Retina (tissue), 1 donor: ENCODE results near the gene ZNF175.
A peak's percentile ranks its signal among the peaks of the same experiment; 100 is the strongest.

Experiments used
- DNase-seq: peaks from one replicate; pipeline ENCODE4 v3.0.0-alpha.2; 2016

The ZNF175 gene

DNA sequence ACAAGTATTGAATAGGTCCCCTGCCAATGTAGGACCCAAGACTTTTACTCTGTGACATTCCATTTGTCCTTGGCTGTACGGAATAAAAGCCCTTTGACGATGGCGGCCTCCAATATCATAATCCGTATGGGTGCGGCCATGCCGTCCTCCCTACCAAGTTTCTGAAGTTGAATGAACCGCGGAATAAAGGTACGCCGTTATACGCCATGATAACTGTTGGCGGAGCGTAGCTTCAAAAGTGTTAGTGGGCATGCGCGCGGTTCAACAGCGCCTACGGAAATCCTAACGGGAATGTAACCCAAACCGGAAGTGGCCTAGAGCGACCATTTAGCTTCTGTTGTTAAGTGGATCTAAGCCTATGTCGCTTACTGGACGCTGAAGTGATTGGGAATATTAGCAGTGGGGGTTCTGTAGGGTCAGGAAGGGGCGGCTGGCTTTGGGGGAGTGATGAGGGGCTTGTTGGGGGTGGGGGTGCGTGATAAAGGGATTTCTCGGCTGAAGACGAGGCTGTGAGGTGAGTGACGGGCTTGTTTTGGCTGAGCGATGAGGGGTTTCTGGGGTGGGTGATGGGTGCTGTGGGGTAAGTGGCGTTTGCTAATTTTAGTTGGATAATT, at the start of gene ZNF175:
Gene ZNF175, plus strand, starts transcription at position 322 of the 614 bp plus-strand sequence. CDS start 2,047 bp downstream, outside the sequence.
- peak; percentile 94 for DNase-seq

DNA sequence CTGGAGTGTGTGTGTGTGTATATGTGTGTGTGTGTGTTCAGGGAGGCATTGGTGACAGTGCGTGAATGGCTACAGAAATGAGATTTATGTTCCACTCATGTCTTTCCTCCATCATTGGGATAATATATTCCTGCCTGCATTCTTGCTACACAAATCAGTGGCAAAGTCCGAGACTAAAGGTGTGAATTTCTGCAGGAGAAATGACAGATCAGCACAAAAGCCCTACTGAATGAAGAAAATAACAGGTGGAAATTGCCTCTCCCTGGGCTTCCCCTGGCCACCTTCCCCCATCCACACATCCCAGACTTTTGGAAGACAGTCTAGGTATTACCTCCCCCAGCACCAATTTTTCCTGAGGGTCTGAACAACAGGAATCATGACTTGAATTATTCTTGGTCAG, 49.7 kb upstream of the ZNF175 start:
- no peak for DNase-seq

DNA sequence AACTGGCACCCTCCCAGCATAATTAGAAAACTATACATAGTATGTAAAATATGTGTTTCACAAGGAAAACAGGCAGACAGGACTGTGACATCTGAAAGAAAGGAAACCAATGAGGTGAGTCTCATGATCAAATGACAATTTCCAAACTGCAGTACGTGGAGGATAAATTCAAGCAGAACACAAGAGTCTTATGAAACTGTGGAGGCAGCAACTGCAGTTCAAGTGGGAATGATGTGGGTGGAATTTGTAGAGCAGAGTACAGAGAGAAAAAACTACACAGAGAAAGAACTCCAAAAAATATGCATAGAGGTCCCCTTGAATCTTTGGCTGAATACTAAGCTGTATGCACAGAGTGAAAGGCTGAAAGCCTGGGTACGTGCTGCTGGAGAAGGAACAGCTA, 49.3 kb upstream of the ZNF175 start:
- DNase-seq, result no peak

DNA sequence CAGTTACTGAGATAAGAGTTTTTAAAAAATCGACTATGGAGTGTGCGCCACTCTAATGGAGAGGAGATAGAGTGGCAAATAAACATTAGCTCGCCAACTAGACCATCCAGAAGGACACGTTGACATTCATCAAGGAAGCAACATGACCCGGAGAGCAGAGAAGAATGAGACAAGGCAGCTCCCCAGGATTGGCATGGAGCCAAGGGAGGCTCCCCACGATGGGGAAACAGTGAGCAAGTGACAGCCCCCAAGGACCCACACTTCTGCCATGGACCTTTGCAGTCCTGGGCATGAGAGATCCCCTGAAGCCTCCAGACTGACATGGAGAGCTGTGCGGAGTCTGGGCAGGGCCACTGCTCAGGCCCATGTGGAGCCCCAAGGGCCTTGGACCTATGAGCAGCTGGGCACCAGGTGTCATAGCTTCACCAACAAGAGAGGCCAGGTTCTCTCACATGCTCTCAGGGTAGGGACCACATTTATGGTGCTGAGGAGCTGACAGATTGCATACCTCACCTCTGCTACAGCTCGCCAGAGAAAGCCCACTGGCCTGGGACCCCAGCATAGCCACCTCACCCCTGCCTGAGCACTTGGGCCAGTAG, 46.3 kb upstream of the ZNF175 start:
- DNase-seq, result no peak

DNA sequence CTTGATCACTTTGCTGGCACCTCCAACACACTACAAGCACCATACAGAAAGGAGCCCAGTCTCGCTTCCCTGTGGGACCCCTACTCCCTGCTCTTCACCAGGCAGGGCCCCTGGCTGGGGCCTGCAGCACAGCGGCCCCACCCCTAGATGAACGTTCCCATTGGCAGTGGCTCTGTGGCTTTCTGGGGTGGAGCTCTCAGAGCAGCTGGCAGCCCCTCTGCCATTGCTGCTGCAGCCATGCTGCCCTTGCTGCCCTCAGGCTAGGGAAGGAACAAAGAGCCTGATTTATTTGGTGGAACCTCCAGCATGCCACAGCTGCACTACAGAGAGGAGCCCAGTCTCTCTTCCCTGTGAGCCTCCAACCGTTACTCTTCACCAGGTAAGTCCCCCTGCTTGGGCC, 45.4 kb upstream of the ZNF175 start:
- no peak for DNase-seq

DNA sequence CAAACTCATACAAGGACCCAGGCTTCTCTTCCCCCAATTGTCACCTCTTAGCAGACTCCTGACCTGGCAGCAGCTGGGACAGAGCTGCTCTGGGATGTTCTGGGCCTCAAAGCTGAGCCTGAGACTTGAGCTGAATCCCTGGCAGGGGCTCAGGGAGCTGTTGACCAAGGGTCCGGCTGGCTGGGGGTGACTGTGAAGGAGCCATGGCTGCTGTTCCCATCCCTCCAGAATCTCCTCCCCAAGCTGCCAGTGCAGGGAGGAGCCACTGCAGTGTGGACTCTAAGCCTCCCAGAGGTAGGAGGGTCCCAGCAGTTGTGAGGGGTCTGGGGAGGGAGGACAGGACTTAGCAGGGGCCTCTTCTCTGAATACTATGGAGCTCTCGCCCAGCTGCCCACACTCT, 41.8 kb upstream of the ZNF175 start:
- no peak for DNase-seq

DNA sequence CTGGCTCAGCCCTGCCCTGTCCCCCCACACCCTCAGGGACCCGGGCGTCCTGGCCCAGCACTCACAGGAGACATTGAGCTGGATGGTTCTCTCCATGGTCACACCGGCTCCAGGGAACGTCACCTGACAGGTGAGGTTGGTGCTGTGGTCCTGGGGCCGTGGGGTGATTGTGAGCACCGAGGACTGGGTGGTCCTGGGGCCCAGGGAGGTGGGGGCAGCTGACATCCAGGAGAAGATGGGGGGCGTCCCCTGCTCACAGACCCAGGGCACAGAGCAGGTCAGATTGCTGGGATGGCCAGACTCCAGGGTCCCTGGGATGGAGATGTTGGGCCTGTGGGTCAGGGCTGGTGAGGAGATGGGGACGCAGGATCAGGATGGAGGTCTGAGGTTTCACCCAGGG, 40.5 kb upstream of the ZNF175 start:
- no peak for DNase-seq

DNA sequence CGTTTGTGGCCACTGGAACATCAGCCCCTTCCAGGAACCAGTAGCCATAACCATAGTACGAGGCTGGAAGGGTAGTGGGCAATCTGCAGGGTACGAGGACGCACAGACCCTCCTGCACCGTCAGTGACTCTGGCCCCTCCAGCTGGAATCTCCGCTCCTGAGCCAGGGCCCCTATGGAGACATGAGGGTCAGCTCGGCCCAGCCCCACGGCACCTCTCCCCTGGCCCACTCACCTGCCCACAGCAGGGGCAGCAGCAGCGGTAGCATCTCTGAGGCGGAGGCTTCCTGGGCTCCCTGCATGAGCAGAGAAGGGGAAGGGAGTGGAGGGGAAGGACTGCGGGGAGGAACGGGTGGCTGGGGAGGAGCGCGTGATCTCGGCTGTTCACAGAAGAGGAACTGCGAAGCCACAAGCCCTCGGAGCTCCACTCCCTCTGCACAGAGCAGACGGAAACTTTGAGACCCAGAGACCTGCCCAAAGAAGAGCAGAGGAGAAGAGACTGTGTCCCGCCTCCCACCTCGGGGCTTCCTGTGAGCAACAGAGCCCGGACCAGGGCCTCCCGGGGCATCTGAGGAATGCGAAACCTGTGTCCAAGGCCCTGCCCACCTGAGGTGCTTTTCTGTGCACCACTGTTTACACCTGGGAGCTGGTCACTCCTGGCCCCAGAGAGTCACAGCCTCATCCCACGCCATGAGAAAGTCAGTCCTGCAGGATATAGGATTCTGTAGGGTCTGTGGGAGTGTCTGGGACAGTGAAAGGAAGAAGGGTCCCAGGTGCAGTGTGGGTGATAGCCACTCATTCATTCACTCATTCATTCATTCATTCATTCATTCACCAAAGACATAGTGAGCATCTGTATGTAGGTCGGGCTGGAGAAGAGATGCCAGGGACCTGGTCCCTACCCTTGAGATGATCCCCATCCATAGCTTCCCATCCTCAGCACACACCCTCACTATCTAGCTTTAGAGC, 39.5 kb upstream of the ZNF175 start, which contains the start of gene SIGLEC6:
Gene SIGLEC6, minus strand, starts transcription at position 322 of the 967 bp plus-strand sequence. Its CDS starts 22 bp downstream, at position 300.
- no peak for DNase-seq

DNA sequence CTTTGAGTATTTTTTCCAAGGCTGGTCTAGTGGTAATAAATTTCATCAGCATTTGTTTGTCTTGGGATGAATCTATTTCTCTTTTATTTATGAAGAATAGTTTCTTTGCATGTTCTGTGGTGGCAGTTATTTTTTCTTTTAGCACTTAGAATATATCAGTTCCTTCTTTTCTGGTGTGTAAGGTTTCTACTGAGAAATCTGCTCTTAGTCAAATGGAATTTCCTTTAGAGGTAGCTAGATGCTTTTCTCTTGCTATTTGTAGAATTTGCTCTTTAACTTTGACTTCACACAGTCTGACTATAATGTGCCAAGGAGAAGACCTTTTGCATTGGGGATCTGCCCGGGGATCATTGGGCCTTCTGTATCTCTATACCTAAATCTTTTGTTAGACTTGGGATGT, 35.5 kb upstream of the ZNF175 start:
- DNase-seq, result no peak

DNA sequence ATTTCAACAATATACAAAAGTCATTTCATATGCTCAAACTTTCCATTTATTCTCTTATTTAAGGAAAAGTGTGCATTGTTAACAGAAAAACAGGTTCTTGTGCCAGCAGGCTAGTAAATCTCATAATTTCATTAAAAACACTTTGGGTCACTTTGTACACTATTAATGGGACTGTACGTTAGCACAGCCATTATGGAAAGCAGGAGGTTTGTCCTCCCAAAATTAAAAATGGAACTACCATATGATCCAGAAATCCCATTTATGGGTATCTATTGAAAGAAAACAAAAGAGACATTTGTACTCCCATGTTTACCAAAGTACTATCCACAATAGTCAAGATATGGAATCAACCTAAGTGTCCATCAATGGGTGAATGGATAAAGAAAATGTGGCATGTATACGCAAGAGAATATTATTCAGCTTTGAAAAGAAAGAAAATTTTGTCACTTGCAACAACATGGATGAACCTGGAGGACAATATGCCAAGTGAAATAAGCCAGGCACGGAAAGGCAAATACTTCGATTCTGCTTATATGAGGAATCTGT, 31.2 kb upstream of the ZNF175 start:
- no peak for DNase-seq

DNA sequence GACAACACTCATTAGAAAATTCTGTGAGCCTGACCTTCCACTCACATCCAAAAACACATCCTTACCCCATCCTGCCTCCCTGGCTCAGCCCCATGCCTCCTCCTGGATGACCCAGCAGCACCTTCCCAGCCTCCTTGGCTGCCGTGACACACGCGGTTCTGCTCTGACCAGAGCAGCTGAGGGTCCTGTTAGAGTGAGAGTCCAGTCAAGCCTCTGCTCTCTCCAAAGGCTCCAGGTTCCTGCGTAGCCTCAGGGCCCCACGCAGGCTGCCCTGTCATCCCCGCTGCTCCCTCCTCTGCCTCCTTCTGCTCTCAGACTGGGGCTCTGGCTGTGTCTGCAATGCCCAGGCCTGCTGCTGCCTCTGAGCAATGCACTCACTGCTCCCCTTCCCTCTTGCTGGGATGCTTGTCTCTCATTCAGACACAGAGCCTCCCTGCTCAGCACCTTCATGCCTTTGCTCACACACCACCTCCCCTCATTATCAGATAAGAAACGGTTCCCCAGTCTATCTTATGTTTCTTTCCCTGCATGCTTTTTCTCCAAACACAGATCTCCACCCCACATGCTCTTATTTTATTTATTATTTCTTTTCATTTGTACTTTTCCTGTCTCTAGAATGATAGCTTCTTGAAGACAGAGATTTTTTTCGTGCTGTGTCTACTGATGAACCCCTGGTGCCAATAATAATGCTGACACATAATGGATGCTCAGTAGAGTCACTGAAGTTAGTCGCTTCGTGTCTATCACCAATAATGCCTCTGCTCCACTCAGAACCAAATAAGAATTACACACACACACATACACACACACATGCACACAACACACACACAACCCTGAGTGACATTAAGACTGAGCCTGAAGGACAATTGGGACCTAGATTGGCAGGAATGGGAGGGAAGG, 29.4 kb upstream of the ZNF175 start:
- DNase-seq, result no peak

DNA sequence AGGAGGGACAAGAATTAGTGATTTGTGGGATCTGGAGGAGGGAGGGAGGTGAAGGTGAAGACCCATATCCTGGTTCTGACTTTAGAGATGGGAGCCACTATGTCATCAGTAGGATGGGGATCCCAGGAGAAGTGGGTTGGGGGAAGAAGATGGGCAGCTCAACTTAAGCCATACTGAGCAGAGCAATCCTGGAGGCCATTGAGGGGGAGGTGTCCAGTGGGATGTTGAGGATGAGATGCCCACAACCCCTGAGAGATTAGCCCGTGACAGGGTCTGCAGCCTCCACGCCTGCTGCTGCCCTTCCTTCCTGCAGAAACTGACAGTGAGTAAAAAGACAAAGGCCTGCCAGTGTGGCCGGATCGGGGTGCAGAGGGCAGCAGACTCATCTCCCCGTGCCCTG, 28.4 kb upstream of the ZNF175 start:
- no peak for DNase-seq

DNA sequence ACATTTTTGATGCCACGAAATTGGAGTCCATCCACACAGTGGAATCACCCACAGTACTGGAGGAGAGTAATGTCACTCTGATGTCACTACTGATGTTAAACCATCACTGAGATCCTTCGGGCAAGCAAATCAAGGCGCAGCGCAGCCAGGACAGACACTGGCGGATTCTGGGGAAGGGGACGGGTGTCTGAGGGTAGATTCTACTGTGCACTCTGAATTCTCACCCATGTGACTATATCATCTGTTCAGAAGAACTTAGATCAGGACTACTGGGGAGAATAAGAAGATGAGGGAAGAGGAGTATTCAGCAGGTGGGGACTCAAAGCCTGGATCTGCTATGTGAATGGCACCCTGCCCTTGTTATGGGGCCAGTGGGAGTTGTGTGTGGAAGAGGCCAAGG, 27.0 kb upstream of the ZNF175 start:
- no peak for DNase-seq

DNA sequence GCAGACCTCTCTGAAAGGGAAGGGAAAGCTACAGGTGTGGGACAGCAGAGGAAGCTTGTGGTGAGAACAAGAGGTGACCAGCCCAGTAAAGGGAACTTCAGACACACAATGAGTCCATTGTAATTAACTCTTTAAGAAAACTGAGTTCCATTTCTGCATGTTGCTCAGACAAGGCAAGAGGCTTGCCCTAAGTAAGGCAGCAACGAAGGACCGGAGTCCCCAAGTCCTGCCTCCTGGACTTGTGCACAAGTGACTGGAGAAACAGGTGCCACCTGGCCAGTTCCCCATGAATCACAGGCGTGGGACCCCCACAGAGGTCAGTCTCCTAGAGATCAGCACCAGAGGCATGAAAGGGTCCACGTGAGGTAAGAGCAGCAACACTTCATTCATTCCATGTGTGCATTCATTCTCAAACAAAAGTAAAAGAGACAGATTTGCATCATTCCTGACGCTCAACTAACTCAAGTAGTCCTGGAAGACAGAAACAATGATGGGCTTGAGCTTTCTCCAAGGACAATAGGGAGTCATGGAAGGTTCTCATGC, 24.9 kb upstream of the ZNF175 start:
- no peak for DNase-seq

DNA sequence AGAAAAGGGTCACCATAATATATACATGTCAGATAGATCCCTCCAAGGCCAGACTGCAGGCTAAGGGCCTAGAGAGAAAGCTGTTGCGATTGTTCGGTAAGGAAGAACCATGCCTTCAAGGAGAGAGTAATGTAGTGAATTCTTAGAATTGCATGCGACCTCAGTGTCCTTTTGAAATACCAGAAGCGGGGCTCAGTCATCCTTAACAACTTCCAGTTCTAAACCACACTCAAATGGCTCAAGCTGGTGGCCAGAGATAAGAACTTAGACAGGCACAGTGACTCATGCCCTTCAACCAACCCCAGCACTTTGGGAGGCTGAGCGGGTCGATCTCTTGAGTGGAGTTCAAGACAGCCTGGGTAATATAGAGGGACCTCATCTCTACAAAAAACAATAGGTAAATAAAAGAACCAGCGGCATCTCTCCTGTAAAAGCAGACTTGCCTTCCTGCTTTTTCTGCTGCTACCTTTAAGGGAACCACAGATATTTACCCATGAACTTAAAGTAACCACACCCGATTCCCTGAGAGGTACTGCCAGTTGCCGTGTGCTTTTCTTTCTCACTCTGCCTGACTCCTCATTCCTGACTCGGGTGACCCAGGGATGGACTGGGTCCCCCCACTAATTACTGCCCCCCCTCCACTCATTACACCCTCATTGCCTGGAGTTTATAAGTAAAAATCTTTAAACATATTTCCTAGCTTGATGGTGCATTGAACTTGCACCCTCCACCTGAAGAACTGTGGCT, 24.3 kb upstream of the ZNF175 start:
- no peak for DNase-seq

DNA sequence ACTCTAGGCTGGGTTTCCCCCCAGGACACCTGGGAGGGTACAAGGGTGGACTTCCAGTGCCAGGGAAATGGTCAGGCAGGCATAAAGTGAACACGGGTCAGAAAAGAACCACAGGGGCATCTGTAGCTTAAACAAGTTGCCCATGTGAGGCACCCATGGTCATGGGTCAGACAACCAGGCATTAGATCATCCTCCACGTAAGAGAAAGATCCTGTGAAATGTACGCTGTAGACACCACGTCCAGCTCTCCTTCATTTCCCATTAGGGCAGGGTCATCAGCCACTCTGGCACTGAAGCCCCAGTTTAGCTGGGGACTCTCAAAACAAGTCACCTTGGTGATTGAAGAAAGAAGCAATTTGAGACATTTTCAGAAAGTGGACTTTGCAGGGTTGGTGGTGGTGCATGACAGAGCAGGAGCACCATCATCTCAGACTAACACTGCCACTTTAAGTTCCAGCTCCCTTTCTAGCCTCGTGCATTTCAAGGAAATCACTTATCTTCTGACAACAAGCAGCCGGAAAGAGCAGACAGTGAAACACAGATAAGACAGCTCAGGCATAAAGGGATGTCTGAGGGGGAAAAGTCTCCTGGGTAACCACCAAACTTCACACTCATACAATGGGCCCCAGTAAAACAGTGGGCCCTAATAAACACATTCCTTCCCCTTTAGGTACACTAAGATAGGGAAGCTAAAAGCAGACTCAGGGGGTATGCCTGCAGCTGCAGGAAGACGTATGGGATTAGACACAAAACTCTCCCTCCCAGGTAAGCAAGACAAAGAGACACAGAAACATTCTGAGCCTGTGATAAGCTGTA, 23.5 kb upstream of the ZNF175 start:
- DNase-seq, result no peak

DNA sequence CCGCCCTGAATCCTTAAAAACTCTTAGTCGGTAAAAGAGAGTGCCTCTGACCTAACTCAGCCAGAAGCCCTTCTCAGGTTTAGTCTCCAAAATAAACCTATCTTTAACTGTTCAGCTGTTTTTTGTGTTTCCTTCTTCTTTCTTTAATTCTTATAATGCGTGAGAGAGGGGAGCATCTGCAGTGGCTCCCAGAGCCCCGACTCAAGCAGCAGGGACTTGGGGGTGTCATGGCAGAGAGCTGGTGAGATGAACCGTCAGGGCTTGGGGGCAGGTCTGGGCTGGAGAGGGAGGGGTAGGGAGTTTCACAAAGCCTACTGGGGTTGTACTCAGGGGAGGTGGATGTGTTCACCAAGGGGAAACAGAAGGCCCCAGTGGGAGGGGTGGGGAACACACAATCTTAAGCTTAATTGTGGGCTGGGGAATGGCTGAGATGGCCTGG, 22.9 kb upstream of the ZNF175 start:
- DNase-seq, result no peak

DNA sequence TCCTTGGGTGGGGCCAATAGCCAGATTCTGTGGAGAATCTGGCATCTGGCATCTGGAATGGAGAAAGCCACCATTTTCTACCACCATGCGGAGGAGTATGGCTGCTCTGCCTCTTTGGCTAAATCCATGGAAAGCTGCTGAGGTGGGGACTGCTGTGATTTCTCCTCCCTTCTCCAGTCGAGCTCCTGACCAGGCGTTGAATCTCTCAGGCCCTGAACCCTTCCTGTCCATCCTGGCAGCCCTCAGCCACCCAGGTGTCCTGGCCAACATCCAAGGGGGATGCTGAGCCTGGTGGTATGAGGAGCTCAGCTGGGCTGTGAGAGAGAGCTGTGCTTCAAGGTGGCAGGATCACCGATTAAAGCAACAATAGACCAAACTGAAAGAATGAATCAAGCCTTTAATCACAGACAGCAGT, 22.2 kb upstream of the ZNF175 start:
- no peak for DNase-seq

DNA sequence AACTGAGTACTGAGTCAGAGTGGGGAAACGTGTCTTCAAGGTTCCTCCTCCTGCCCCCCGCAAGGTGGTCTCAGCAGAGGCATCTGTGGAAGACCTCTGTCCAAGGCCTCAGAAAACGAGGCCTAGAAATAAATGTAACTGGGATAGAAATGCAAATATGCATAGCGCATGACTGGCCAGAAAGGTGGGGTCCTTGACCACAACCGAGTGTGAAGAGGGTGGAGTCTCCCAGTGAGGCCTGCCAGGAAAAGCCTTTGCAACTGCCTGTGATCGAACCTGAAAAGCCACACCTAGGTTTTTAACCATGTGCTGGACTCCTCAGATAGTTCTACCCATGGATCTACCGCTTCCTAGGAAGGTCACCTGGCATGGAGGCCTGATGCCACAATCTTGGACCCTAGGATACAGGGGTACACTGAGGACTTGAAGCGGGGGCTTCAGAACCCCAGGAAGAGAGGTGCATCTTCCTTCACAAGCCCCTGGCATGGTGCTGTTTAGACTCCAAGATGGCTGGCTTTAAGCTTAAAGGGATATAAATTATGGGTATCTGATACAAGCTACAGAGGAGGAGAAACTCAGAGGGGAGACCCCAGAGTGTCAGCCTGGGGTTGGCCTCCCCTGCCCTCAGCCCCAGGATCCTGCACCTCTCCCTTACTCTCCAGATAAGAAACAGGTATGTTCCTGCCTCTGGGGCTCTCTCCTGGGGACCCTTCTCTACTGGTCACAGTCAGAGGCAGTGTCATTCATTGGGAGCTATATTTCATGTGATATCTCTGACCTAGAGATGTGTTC, 21.4 kb upstream of the ZNF175 start:
- no peak for DNase-seq
